GM12892 (cell line): ENCODE data around the gene MEIOB.

Experiments used
- POLR2A ChIP-seq: IDR thresholded peaks from 2 replicates; pipeline ENCODE4 v1.6.1; 2011; ENCODE audit warnings: low read depth, low read length, control low read depth
- POLR2AphosphoS5 ChIP-seq: IDR thresholded peaks from 2 replicates; pipeline ENCODE4 v1.6.1; 2011; ENCODE audit warnings: low read depth, low read length, control low read depth
- TAF1 ChIP-seq: IDR thresholded peaks from 2 replicates; pipeline ENCODE4 v1.6.1; 2011; ENCODE audit warnings: low read depth, mild to moderate bottlenecking, control low read depth, low read length, borderline replicate concordance

DNA sequence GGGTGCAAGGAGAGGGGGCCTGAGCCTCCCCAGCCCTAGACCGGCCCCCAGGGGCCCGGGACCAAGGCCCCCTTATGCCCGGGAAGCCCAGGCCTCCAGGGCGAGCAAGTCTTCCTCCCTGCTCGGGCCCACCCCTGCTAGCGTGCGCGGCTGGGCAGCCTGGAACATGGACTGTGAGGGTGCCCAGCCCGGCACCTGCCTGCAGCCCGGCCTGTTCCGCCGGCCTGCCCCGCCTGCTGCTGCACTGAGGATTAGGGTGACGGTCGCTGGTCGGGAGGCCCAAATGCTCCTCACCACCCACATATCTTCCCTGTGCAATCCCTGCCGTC is 40.2 kb upstream of the MEIOB start:
- no peak for TF ChIP-seq POLR2A
- TF ChIP-seq TAF1 = no peak
- TF ChIP-seq POLR2AphosphoS5 = no peak
